ENCODE data around the gene GRIA4. TPM values are rescaled to one million over a fixed set of nuclear protein-coding genes. Genes with fewer than 3 reads are reported as not detected.

Gene GRIA4
- total RNA-seq, 4 donors from 2014 or later: 37.2 TPM; not detected in 3

GRCh38 chr11:105923807-105924206 is 313.9 kb downstream of the GRIA4 start:
- H3K4me1 ChIP-seq: no peaks in the 10 kb centered on the region
- no peak overlapping the region for H3K4me3 ChIP-seq
- no peaks in the 10 kb centered on the region for H3K9me3 ChIP-seq
- no peak overlapping the region for H3K27ac ChIP-seq
- H3K27me3 ChIP-seq: no peaks in the 10 kb centered on the region
- DNase-seq: no peak
- TF ChIP-seq POLR2A (IDR thresholded peaks at IDR 0.05): no peak
- TF ChIP-seq CTCF (IDR thresholded peaks at IDR 0.05): no peak
- intact Hi-C loops (cut with DNase I; ENCODE audit: low total_unique reads): no loop called here
- no peaks in the 10 kb centered on the region for H3K36me3 ChIP-seq

- H3K27me3 ChIP-seq: no peaks in the 10 kb centered on the region
- no peak for DNase-seq
- H3K9me3 ChIP-seq: no peaks in the 10 kb centered on the region
- TF ChIP-seq POLR2A (IDR thresholded peaks at IDR 0.05): no peak
- TF ChIP-seq CTCF (IDR thresholded peaks at IDR 0.05): no peak
- no peak overlapping the region for H3K4me3 ChIP-seq
- no peaks in the 10 kb centered on the region for H3K4me1 ChIP-seq
- H3K36me3 ChIP-seq: no peaks in the 10 kb centered on the region
- intact Hi-C loops (cut with DNase I; ENCODE audit: low total_unique reads): no loop called here
- H3K27ac ChIP-seq: no peak overlapping the region
Measured at GRCh38 chr11:105929084-105929955, 319.4 kb downstream of the GRIA4 start.

- no peak for DNase-seq
- Histone ChIP-seq H3K4me1 (no peaks in the 10 kb centered on the region), H3K27ac (no peak overlapping the region), H3K4me3 (no peak overlapping the region), H3K9me3 (no peaks in the 10 kb centered on the region), H3K27me3 (no peaks in the 10 kb centered on the region), H3K36me3 (no peaks in the 10 kb centered on the region)
- no peak for TF ChIP-seq POLR2A (IDR thresholded peaks at IDR 0.05)
- TF ChIP-seq CTCF (IDR thresholded peaks at IDR 0.05): no peak
- intact Hi-C loops (cut with DNase I; ENCODE audit: low total_unique reads): no loop called here
Measured at GRCh38 chr11:105933695-105934094, 323.8 kb downstream of the GRIA4 start.

GRCh38 chr11:105935791-105936190 is 325.9 kb downstream of the GRIA4 start:
- Histone ChIP-seq H3K4me3 (no peak overlapping the region), H3K27ac (no peak overlapping the region), H3K27me3 (no peaks in the 10 kb centered on the region), H3K9me3 (no peaks in the 10 kb centered on the region), H3K36me3 (no peaks in the 10 kb centered on the region), H3K4me1 (no peaks in the 10 kb centered on the region)
- no peak for DNase-seq
- intact Hi-C loops (cut with DNase I; ENCODE audit: low total_unique reads): no loop called here
- TF ChIP-seq POLR2A (IDR thresholded peaks at IDR 0.05) (no peak), CTCF (IDR thresholded peaks at IDR 0.05) (no peak)

- H3K27ac ChIP-seq: no peak overlapping the region
- DNase-seq: no peak
- H3K9me3 ChIP-seq: no peaks in the 10 kb centered on the region
- no peak overlapping the region for H3K4me3 ChIP-seq
- no peaks in the 10 kb centered on the region for H3K4me1 ChIP-seq
- no peak for TF ChIP-seq POLR2A (IDR thresholded peaks at IDR 0.05)
- TF ChIP-seq CTCF (IDR thresholded peaks at IDR 0.05): no peak
- no peaks in the 10 kb centered on the region for H3K36me3 ChIP-seq
- no peaks in the 10 kb centered on the region for H3K27me3 ChIP-seq
- intact Hi-C loops (cut with DNase I; ENCODE audit: low total_unique reads): no loop called here
Measured at GRCh38 chr11:105937331-105937730, 327.5 kb downstream of the GRIA4 start.

All from uterus (tissue), 4 donors.